GM21528 (cell line): ENCODE results near the gene POC5.
A peak's percentile ranks its signal among the peaks of the same experiment; 100 is the strongest.
"Not testable (repeated sequence)": the region's sequence is repeated elsewhere in the genome, so short reads cannot be mapped to it uniquely, and the experiment has no call there.

Source experiments
- ATAC-seq: cut with Tn5 transposase; IDR thresholded peaks from one replicate; pipeline ENCODE4 v1.9.1; 2021; ENCODE audit warnings: mild to moderate bottlenecking, moderate library complexity; ENCODE audit not compliant: unreplicated experiment, low FRiP score

The POC5 gene

DNA sequence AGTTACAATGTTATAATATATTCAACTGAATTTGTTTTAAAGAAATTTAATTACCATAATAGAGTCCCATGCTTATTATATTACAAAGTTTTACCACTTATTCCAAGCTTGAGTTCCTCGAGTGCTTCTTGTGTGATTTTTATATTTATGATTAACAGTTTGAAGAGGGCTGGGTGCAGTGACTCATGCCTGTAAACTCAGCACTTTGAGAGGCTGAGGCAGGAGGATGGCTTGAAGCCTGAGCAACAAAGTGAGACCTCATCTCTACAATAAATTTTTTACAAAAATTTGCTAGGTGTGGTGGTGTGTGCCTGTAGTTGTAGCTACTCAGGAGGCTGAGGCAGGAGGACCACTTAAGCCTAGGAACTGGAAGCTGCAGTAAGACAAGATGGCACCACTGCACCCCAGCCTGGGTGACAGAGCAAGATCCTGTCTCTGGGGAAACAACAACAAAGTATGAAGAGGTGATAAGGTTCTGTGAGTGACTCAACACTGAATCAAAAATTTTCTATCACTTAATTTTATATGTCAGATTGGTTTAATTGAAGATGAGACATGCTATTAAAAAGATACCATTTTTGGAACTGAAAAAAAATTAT is 9.2 kb downstream of the POC5 start:
- no peak for ATAC-seq

DNA sequence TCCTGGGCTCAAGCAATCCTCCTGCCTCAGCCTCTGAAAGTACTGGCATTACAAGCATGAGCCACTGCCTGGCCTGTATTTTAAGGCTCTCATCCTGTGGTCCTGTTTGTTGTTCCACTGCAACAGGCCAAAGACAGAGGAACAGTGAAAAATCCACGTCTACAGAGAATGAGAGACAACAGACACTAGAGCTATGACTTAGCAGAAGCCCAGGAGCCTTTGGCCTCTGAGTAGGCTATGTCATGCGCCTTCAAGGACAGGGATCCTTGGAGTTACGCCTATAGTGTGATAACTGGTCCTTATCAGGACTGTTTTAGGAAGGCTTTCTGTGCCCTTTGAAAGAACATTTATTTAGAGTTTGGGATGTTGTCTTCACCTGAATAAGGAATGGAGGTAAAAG is 10.5 kb downstream of the POC5 start:
- no peak for ATAC-seq

DNA sequence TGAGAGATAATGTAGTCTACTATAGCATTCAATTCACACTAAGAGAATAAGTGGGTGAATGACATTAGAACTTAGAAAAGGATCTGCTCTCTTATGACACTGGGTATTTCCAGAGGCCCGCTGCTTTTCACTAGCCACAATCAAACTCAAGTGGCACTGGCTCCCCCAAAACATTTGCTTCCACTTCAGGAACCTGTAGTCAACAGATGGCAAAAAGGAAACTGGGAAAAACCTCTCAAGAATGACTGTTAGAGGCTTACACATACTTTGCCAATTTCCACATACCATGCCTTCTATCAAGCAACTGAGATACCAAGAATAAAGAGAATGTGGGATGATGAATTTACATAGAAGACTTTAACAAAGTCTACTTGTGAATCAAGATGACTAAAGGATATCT is 11.2 kb downstream of the POC5 start:
- no peak for ATAC-seq

DNA sequence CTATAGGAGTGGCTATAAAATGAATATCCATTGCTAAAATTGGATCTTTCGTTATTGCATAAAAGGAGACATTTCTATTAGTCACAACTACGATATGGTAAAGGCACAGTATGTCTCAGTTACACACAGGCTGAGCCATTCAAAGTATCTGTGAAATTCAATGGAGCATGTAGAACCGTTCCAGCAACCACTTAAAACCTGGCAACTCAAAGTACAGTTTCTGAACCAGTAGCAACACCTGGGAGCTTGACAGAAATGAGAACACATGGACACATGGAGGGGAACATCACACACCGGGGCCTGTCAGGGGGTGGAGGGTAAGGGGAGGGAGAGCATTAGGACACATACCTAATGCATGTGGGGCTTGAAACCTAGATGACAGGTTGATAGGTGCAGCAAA is 15.4 kb downstream of the POC5 start:
- no peak for ATAC-seq

DNA sequence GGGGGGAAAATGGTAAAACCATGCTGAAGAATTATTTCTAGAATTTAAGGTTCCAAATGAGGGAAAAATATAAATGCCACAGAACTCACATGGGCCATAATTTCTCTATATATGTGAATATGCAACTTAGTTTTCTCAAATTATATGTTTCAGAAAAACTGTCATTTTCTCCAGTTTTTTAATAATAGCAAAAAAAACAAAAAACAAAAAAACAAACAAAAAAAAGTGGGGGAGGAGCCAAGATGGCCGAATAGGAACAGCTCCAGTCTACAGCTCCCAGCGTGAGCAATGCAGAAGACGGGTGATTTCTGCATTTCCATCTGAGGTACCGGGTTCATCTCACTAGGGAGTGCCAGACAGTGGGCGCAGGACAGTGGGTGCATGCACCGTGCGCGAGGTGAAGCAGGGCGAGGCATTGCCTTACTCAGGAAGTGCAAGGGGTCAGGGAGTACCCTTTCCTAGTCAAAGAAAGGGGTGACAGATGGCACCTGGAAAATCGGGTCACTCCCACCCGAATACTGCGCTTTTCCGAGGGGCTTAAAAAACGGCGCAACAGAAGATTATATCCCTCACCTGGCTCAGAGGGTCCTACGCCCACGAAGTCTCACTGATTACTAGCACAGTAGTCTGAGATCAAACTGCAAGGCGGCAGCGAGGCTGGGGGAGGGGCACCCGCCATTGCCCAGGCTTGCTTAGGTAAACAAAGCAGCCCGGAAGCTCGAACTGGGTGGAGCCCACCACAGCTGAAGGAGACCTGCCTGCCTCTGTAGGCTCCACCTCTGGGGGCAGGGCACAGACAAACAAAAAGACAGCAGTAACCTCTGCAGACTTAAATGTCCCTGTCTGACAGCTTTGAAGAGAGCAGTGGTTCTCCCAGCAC is 21.5 kb downstream of the POC5 start:
- not testable (repeated sequence) for ATAC-seq

DNA sequence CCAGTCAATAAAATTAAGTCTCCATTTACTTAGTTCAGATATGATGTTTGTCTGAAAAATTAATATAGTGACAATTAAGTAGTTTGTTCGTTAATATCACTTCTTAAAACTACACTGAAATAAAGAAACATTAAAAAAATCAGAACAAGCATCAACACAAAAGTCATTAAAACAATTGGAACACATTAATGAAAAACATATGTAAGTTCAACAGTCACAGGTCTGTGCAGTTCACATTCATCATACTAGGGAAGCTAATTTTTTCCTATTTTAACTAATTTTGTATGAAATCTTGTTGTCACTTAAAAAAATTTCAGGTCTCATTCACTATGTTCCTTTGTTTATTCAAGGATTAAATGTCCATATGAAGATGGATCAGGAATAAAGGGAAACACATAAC is 22.5 kb downstream of the POC5 start:
- ATAC-seq, result no peak

DNA sequence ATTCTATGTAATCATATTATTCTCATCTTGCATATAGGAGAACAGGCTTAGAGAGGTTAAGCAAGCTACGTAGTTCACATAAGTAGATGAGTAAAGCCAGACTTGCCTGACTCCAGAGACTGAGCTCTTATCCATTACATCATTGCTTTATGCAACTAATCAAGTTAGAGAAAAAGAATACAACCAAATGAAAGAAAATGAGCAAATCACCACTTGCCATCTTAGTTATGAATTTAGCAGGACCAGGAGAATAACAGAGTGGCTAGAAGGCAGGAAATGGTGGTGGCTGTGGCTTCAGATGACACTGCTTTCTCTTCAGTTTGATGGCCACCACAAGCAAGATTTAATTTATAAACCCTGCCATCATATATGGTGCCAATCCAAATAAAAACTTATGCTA is 26.6 kb downstream of the POC5 start:
- no peak for ATAC-seq

DNA sequence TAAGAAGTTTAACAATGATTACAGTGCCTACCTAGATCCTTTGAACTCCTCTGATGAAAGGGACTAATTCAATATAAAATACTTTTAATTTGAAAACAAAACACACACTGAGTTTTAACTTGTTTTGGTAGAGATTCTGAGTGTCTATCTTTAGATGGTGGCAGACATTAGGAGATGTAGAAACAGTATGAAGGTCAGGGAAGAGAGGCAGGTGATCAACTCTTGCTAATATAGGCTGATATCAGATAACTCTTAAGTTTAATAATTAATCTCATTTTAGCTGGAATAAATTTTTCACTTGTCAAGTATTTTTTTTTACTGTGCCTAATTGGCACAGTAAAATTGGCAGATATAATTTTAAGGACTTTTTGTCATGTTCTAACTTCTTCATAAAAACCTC is 30.8 kb downstream of the POC5 start:
- no peak for ATAC-seq

DNA sequence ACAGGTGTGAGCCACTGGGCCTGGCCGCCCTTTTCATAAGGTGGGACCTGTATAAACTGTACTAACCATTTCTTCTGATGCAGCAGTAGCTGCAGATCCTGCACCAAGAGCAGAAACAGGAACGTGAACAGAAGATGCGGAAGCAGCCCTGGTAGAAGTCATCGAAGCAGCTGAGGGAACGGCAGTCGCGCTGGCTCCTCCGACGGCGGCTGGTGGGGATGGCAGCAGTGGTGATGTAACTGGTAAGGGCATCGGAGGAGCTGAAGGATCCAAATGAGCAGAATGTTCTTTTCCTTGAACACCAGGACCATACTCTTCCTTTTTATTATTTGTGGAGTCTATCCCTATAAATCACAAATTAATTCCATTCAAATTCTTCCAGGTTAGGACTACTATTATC is 32.1 kb downstream of the POC5 start:
- ATAC-seq, result no peak

DNA sequence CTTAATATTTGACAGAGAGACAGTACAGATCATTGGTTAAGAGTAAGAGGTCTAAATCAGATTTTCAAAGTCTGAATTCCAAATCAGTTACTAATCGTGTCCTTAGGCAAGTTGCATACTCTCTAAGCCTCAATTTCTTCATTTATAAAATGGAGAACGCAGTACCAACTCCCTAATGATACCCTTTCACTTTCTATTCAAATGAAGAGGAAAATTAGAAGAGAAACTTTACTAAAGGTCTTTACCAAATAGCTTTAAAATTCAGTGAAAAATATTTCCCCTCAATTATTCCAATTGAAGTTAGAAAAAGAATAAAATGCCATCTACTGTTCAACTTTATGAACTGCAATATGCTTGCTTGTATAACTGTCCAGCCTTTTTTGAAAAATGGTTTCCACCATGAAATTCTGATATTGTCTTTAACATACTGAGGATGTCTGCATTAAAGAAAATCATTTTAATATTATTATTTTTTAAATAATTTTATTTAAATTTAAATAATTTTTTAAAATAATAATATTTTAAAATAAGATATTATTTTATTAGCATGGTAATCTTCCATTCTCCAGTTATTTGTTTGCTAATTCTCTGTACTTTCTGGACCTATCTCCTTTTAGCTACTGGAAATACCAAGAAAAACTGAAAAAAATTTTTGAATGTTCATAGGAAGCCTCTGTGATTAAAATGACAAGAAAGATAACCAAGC is 36.0 kb downstream of the POC5 start:
- no peak for ATAC-seq

DNA sequence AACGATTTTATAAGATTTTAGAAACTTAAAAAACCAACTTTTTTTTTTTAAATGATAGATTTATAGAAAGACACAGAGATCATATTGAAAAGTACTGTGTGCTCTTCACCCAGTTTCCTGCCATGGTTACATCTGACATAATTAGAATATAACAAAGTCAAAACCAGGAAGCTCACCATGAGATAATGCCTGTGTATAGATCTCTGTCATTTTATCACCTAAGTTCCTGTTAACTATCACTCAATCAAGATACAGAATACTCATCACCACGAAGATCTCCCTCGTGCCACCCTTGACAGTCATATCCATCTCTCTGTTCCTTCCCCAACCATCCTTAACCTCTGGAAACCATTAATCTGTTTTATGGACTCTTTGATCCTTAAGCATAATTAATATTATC is 39.1 kb downstream of the POC5 start:
- ATAC-seq, result no peak

DNA sequence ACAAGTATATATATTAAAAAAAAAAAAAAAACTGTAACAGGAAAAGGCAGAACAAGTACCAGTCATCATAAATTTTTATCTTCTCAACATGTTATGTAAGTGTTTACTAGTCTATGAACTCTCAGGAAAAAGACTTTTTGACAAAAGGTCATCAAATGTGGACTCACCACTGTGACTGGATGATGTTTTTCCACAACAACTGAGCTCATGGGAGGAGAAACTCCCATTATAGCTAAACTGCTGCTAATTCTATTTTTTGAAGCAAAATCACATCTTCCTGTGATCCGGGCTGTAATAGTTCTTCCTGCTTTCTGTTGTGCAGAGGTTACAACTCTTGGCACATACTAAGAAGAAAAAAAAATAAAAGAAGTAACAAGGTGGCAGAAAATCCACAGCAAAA is 39.6 kb downstream of the POC5 start:
- ATAC-seq, result no peak

DNA sequence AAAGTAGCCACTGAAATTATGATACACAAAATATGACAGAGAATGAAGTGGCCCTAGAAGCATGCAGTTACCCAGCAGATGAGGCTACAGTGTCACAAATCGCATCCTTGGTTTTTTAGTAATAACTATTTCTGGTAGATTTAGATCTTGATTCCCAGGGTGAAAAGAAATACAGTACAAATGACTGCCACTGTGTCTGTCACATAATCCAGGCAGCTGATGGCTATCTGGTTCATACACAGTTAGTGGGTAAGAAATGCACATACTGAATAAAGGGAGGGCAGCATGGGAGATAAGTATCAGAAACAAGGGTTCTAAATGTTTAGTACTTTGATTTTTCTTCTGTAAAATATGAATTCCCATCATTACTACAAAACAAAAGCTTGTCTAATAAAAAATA is 41.5 kb downstream of the POC5 start:
- no peak for ATAC-seq

DNA sequence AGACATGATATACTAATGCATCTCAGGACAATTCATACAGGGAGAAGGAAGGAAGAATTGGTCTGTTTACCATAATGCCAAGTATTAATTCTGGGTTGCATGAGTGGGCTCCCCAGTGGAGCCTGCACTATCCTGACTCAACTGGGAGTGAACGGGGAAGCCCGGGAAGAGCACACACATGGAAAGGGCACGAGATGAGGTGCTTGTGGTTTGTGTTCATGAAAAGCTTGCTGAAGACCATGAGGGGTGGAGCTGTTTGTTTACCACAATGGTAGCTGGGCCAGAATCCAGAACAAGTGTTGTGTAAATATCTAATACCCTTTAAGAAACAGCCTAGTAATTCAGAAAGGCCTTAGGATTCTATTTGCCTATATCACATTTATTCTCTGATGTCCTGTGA is 44.6 kb downstream of the POC5 start:
- ATAC-seq, result no peak

DNA sequence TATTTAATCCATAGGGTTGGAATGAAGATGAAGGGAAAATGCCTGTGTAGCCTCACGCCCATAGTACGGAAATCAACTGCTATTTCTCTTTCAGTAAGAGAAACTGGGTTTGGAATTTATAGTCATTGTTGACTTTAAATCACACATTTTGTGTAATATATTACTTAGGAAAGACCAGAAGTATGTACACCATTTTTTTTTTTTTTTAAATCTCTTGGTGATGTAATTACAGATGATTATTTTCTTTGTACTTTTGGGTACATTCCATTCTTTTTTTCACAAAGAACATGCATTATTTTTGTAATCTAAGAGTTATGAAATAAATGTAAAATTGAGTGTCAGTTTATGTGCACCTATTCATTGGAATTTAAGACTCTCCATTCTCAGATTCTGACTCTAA is 45.7 kb downstream of the POC5 start:
- no peak for ATAC-seq

DNA sequence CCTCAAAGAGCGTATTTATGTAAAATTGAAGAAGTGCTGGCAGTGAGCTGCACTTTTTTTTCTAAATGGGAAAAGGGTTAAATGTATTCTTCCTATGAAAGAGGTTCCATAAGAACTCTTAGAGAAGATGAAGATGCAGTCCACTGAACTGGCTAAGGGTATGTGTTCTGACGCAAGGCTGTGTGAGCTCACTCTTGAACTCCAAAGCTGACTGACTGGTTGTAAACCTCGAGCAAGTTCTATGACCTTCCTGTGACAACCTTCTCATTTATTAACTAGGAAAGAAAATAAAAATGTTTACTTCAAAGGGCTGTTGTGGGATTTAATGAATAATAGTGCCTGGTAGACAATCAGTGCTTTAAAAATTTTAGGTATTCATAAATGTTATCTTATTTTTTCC is 46.7 kb downstream of the POC5 start:
- ATAC-seq, result no peak

DNA sequence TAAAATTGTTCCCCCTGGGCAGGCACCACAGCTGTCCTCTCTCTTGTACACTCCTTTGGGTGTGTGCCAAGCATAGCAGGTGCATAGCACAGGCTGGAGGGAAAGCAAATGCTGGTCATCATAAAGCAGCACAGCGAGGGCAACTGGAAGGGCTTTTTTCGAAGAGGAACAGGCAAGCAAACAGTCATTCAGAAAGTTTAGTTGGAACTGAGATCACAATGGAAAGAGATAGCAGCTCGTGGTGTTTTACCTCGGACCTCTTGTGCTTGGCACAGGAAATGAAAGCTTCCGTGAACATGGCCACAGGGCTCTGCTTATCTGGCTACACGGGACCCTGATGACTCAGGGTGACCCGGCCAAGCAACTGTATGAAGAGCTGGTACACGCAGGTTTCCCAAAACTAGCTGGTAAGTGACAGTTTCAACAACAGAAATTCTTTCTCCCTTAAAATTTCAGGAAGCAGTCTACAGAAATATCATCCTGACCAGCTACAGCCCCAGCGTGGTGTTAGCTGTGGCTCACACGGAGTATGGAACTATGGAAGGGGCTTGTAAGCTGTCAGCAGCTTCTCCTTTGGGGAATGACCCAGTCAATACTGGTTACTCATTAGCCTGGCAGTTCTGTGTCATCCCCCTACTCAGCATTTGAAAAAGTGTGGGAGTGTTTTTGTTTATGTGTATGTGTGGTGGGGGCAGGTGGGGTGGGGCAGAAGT is 48.1 kb downstream of the POC5 start:
- peak; percentile 91 for ATAC-seq

DNA sequence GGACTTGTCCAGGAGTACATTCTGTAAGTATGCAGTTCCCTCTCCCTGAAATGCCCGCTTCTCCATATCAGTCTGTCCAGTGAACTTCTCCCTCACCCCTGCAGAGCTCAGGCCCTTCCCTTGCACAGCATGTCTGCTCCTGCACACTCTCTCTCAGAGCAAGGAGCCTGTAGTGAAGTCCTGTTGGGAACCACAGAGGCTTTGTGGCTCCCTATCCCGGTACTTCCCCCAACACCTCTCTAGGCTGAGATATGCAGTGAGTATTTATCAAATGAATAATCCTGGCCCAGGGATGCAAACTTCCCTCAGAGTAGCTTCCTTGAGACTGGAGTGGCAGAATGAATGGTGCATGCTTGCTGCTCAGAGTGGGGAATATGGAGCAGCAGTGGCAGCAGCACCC is 48.8 kb downstream of the POC5 start:
- ATAC-seq, result peak; percentile 8

DNA sequence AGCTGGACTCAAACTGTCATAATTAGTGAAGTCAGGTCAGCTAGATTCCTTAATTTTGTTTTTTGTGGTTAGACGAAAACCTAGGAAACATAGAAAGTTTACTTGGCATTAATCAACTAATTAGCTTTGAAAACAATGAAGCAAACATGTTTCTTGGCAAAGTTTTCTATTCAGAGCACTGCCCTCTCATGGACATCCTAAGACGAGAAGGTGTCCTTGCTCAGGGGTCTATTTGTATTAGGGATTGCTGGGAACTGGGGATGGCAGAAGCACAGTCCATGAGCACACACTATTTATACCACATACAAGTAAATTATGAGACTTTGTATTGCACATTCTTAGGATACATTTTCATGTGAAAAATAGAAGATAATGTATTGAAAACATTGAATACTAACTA is 49.7 kb downstream of the POC5 start:
- no peak for ATAC-seq

DNA sequence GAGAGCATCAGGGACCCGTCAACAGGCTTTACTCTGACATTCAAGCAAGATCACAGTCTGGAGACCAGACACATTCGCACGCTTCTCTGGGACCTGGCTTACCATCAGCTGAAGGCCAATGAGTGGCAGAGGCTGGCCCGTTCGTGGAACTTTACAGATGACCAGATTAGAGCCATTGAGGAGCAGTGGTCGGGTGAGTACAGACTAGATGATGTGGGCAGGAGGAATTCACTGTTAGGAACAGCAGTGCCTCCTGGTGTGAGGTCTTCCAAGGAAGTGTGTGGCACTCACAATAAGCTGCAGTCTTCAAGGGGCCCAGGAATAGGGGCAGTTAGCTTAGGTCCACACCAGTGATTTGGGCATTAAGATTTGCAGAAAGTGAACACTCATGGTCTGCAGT is 50.4 kb downstream of the POC5 start:
- no peak for ATAC-seq

DNA sequence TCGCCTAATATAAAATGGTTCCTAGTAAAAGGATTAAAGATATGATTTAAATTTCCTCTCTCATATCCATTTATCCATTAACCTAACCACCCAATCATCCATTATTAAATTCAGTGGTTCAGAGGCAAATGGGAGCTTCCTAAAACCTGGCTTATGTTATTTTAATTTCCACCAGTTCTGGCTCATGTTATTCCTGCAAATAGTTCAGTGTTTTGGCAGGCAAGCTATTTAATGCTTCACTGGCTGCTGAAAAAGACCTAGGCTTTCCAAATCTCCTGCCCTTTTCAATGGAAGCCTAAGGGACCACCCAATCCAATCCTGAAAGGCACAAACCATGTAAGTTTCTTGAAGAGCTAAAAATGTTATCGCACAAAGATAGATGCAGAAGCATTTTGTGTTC is 52.3 kb downstream of the POC5 start:
- ATAC-seq, result no peak
